Measurements from ENCODE around the gene TET1.

The TET1 gene

DNA sequence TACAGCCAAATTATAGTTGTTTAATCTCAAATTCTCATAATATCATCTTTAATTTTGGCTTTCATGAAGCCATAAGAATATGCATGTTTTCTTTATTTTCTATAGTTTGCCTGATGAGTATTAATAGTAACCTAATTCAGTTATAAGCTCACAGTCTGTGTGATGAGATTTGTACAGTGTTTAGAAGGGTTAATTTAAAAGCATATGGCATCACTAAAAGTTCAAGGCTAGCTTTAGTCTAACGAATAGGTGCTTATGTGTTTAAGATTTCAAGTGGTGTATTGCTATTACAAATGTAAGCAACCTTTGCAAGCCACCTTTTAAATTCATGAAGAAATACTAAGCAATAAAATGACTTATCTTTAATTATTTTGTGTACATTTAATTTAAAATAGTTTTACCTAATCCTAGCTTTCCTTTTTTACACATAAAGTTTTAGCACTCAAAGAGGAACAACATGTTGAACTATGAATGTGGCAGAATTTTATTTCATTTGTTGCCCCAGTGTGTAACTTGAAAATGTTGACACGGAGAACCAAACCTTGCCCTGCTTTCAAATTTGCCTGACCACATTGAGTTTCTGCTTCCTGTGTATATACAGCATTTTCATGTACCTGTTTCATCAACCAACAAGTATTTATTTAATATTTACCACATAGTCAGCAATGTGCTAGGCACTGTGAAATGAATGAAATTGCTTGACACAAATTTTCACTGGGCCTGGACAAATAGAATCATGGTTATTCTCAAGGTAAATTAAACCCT is 41.5 kb downstream of the TET1 start:
- H3K79me1 ChIP-seq (ENCODE audit: low read depth, low read length): peaks cover 4% of the 10 kb centered on the region
- no peak overlapping the region for H3K18ac ChIP-seq (ENCODE audit: low read length)
- no peak overlapping the region for H4K91ac ChIP-seq (ENCODE audit: low read depth, low read length, poor library complexity)
- no peak overlapping the region for H2BK12ac ChIP-seq (ENCODE audit: low read length)
- H4K8ac ChIP-seq (ENCODE audit: low read depth, low read length): no peak overlapping the region
- H3K4me1 ChIP-seq (ENCODE audit: control insufficient read depth in 2 of 2, insufficient read depth in 1 of 2, low read depth in 1 of 2, low read length in 2 of 2): peaks cover 19 to 23% of the 10 kb centered on the region in 2 donors
- no peak overlapping the region for H2BK120ac ChIP-seq (ENCODE audit: low read depth, low read length)
- no peak overlapping the region for H3K9ac ChIP-seq (ENCODE audit: low read depth, low read length, poor library complexity)
- H2BK5ac ChIP-seq (ENCODE audit: low read length): no peak overlapping the region
- H2AK5ac ChIP-seq (ENCODE audit: low read depth, low read length): no peak overlapping the region
- no peak overlapping the region for H3K23ac ChIP-seq (ENCODE audit: low read depth, low read length, poor library complexity)
- no peak overlapping the region for H2BK15ac ChIP-seq (ENCODE audit: low read length)
- WGBS, 2 donors (ENCODE audit: extremely low coverage in 2 of 2, insufficient read length in 2 of 2, insufficient replicate concordance in 1 of 2): no CpG with 5 or more reads among the region's 2 CpGs
- no peaks in the 10 kb centered on the region for H3K27me3 ChIP-seq (ENCODE audit: control insufficient read depth in 3 of 3, insufficient read depth in 3 of 3, low read depth in 1 of 3, low read length in 3 of 3)
- no peaks in the 10 kb centered on the region for H3K9me3 ChIP-seq (replicated peaks in 1 of 2; ENCODE audit: control insufficient read depth in 2 of 2, insufficient read depth in 1 of 2, low read depth in 1 of 2, low read length in 2 of 2)
- no peak overlapping the region for H3K4me2 ChIP-seq (ENCODE audit: insufficient read depth, low read length, poor library complexity, severe bottlenecking)
- H3K14ac ChIP-seq (ENCODE audit: low read length): no peak overlapping the region
- no peak overlapping the region for H3K4ac ChIP-seq (ENCODE audit: low read length)
- H2AFZ ChIP-seq (ENCODE audit: low read length): no peak overlapping the region
- H3K36me3 ChIP-seq (replicated peaks in 1 of 2; ENCODE audit: control insufficient read depth in 2 of 2, insufficient read depth in 2 of 2, low read length in 2 of 2): peaks cover 4 to 57% of the 10 kb centered on the region in 2 donors
- no peak for DNase-seq (ENCODE audit: low spot score)
- H3K4me3 ChIP-seq (ENCODE audit: low read length in 2 of 2): peak overlapping the region in 1 of 2 donors; percentile 35
- H3K27ac ChIP-seq (replicated peaks; ENCODE audit: low read length): no peak overlapping the region

DNA sequence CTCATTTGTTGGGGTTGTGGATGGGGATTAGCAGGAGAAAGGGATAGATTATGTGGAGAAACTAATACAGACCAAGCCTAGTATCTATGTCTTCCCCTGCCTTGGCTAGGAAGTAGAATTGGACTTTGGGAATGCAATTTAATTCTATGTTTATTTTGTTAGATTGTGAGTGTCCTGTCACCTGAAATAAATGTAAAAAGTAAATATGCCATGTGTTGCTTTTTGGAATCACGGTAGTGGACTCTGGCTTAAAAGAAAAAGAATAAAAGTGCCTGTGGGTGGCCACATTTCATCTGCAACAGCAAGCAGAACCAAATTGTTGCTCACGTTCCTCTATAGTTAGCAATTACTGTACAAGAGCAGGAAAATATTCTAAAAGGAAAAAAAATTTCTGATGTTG is 42.3 kb downstream of the TET1 start:
- Histone ChIP-seq H3K4me1 (ENCODE audit: control insufficient read depth in 2 of 2, insufficient read depth in 1 of 2, low read depth in 1 of 2, low read length in 2 of 2) (peaks cover 19 to 23% of the 10 kb centered on the region in 2 donors), H4K91ac (ENCODE audit: low read depth, low read length, poor library complexity) (no peak overlapping the region), H2AFZ (ENCODE audit: low read length) (no peak overlapping the region), H2BK12ac (ENCODE audit: low read length) (no peak overlapping the region), H4K8ac (ENCODE audit: low read depth, low read length) (no peak overlapping the region), H3K27ac (replicated peaks; ENCODE audit: low read length) (no peak overlapping the region), H3K27me3 (ENCODE audit: control insufficient read depth in 3 of 3, insufficient read depth in 3 of 3, low read depth in 1 of 3, low read length in 3 of 3) (no peaks in the 10 kb centered on the region), H3K4me3 (ENCODE audit: low read length in 2 of 2) (no peak overlapping the region), H3K23ac (ENCODE audit: low read depth, low read length, poor library complexity) (no peak overlapping the region), H3K14ac (ENCODE audit: low read length) (no peak overlapping the region), H2BK15ac (ENCODE audit: low read length) (no peak overlapping the region), H3K79me1 (ENCODE audit: low read depth, low read length) (peaks cover 4% of the 10 kb centered on the region), H3K4me2 (ENCODE audit: insufficient read depth, low read length, poor library complexity, severe bottlenecking) (no peak overlapping the region), H3K4ac (ENCODE audit: low read length) (no peak overlapping the region), H3K36me3 (replicated peaks in 1 of 2; ENCODE audit: control insufficient read depth in 2 of 2, insufficient read depth in 2 of 2, low read length in 2 of 2) (peaks cover 6 to 61% of the 10 kb centered on the region in 2 donors), H2AK5ac (ENCODE audit: low read depth, low read length) (no peak overlapping the region), H2BK120ac (ENCODE audit: low read depth, low read length) (no peak overlapping the region), H3K18ac (ENCODE audit: low read length) (no peak overlapping the region), H3K9me3 (replicated peaks in 1 of 2; ENCODE audit: control insufficient read depth in 2 of 2, insufficient read depth in 1 of 2, low read depth in 1 of 2, low read length in 2 of 2) (no peaks in the 10 kb centered on the region), H2BK5ac (ENCODE audit: low read length) (no peak overlapping the region), H3K9ac (ENCODE audit: low read depth, low read length, poor library complexity) (no peak overlapping the region)
- WGBS, 2 donors (ENCODE audit: extremely low coverage in 2 of 2, insufficient read length in 2 of 2, insufficient replicate concordance in 1 of 2): no CpG with 5 or more reads among the region's 2 CpGs
- no peak for DNase-seq (ENCODE audit: low spot score)

DNA sequence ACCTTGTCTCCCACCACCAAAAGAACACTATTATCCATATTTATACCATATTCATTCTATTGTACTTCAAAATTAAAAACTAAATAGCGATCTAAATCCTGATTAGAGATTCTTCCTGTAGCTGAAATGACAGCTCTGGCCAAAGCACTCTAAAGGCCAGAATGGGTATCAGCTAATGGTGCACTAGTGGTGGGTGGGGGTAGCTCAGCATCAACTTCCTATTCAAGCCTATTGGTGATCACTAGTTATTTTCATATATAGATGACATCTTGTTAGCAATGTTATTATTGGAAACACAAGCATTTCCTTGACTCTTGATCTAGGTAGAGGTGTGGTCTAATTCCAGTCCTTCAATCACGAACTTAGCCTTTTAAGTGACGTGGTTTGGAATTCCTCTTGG is 43.6 kb downstream of the TET1 start:
- no peak overlapping the region for H2BK15ac ChIP-seq (ENCODE audit: low read length)
- no peak overlapping the region for H3K4me2 ChIP-seq (ENCODE audit: insufficient read depth, low read length, poor library complexity, severe bottlenecking)
- no peak overlapping the region for H3K4me3 ChIP-seq (ENCODE audit: low read length in 2 of 2)
- peaks cover 4% of the 10 kb centered on the region for H3K79me1 ChIP-seq (ENCODE audit: low read depth, low read length)
- no peak overlapping the region for H3K18ac ChIP-seq (ENCODE audit: low read length)
- no peak overlapping the region for H3K14ac ChIP-seq (ENCODE audit: low read length)
- H3K9me3 ChIP-seq (replicated peaks in 1 of 2; ENCODE audit: control insufficient read depth in 2 of 2, insufficient read depth in 1 of 2, low read depth in 1 of 2, low read length in 2 of 2): no peaks in the 10 kb centered on the region
- no peak overlapping the region for H3K4ac ChIP-seq (ENCODE audit: low read length)
- H4K8ac ChIP-seq (ENCODE audit: low read depth, low read length): no peak overlapping the region
- H2BK120ac ChIP-seq (ENCODE audit: low read depth, low read length): no peak overlapping the region
- no peak overlapping the region for H3K27ac ChIP-seq (replicated peaks; ENCODE audit: low read length)
- no peak overlapping the region for H2BK5ac ChIP-seq (ENCODE audit: low read length)
- no peak for DNase-seq (ENCODE audit: low spot score)
- no peak overlapping the region for H2BK12ac ChIP-seq (ENCODE audit: low read length)
- no peak overlapping the region for H3K9ac ChIP-seq (ENCODE audit: low read depth, low read length, poor library complexity)
- peaks cover 17 to 23% of the 10 kb centered on the region in 2 donors for H3K4me1 ChIP-seq (ENCODE audit: control insufficient read depth in 2 of 2, insufficient read depth in 1 of 2, low read depth in 1 of 2, low read length in 2 of 2)
- H3K23ac ChIP-seq (ENCODE audit: low read depth, low read length, poor library complexity): no peak overlapping the region
- H3K27me3 ChIP-seq (ENCODE audit: control insufficient read depth in 3 of 3, insufficient read depth in 3 of 3, low read depth in 1 of 3, low read length in 3 of 3): no peaks in the 10 kb centered on the region
- H2AK5ac ChIP-seq (ENCODE audit: low read depth, low read length): no peak overlapping the region
- H4K91ac ChIP-seq (ENCODE audit: low read depth, low read length, poor library complexity): no peak overlapping the region
- H3K36me3 ChIP-seq (replicated peaks in 1 of 2; ENCODE audit: control insufficient read depth in 2 of 2, insufficient read depth in 2 of 2, low read length in 2 of 2): peaks cover 6 to 72% of the 10 kb centered on the region in 2 donors
- H2AFZ ChIP-seq (ENCODE audit: low read length): no peak overlapping the region
- WGBS, 2 donors (ENCODE audit: extremely low coverage in 2 of 2, insufficient read length in 2 of 2, insufficient replicate concordance in 1 of 2): no CpG with 5 or more reads among the region's 3 CpGs

DNA sequence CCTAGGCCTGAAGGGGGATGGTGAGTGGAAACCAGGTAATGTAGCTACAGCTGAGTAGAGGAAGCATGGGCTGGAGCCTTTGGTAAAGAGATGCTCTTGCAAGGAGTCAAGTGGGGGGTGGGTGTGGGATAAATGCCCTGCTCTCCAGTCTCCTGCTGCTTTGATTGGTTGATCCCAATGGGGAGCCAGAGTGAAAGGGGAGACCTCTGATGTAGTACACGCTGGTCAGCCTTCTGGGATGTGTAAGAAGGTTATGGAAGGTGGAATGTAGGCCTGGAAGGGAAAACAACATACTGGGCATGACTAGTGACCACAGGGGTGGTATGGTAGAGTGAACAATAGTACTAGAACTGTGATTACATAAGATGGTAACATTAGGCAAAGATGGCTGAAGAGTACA is 44.3 kb downstream of the TET1 start:
- Histone ChIP-seq H2BK120ac (ENCODE audit: low read depth, low read length) (no peak overlapping the region), H4K91ac (ENCODE audit: low read depth, low read length, poor library complexity) (no peak overlapping the region), H3K27ac (replicated peaks; ENCODE audit: low read length) (no peak overlapping the region), H3K27me3 (ENCODE audit: control insufficient read depth in 3 of 3, insufficient read depth in 3 of 3, low read depth in 1 of 3, low read length in 3 of 3) (no peaks in the 10 kb centered on the region), H3K79me1 (ENCODE audit: low read depth, low read length) (peaks cover under 1% of the 10 kb centered on the region), H4K8ac (ENCODE audit: low read depth, low read length) (no peak overlapping the region), H3K9ac (ENCODE audit: low read depth, low read length, poor library complexity) (no peak overlapping the region), H3K4ac (ENCODE audit: low read length) (no peak overlapping the region), H3K18ac (ENCODE audit: low read length) (no peak overlapping the region), H2BK5ac (ENCODE audit: low read length) (no peak overlapping the region), H2BK15ac (ENCODE audit: low read length) (no peak overlapping the region), H3K23ac (ENCODE audit: low read depth, low read length, poor library complexity) (no peak overlapping the region), H2AK5ac (ENCODE audit: low read depth, low read length) (no peak overlapping the region), H2BK12ac (ENCODE audit: low read length) (no peak overlapping the region), H3K14ac (ENCODE audit: low read length) (no peak overlapping the region), H3K4me3 (ENCODE audit: low read length in 2 of 2) (no peak overlapping the region), H3K36me3 (replicated peaks in 1 of 2; ENCODE audit: control insufficient read depth in 2 of 2, insufficient read depth in 2 of 2, low read length in 2 of 2) (peaks cover 6 to 75% of the 10 kb centered on the region in 2 donors), H3K9me3 (replicated peaks in 1 of 2; ENCODE audit: control insufficient read depth in 2 of 2, insufficient read depth in 1 of 2, low read depth in 1 of 2, low read length in 2 of 2) (no peaks in the 10 kb centered on the region), H2AFZ (ENCODE audit: low read length) (no peak overlapping the region), H3K4me1 (ENCODE audit: control insufficient read depth in 2 of 2, insufficient read depth in 1 of 2, low read depth in 1 of 2, low read length in 2 of 2) (peaks cover 10 to 17% of the 10 kb centered on the region in 2 donors), H3K4me2 (ENCODE audit: insufficient read depth, low read length, poor library complexity, severe bottlenecking) (no peak overlapping the region)
- no peak for DNase-seq (ENCODE audit: low spot score)
- no CpG with 5 or more reads among the region's 1 CpG for WGBS, 2 donors (ENCODE audit: extremely low coverage in 2 of 2, insufficient read length in 2 of 2, insufficient replicate concordance in 1 of 2)
